Measurements from ENCODE around the gene THSD7A.

The THSD7A gene

DNA sequence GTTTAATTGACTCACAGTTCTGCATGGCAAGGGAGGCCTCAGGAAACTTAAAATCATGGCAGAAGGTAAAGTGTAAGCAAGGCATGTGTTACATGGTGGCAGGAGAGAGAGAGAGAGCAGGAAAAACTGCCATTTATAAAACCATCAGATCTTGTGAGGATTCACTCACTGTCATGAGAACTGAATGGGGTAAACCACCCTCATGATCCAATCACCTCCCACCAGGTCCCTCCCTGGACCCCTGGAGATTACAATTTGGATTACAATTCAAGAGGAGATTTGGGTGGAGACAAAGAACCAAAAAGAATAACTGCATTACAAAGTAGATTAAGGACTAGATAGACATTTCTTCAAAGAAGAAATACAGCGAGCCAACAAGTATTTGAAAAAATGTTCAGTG lies 324.1 kb downstream of the THSD7A start:
- no peak for DNase-seq (ENCODE audit: low spot score)

DNA sequence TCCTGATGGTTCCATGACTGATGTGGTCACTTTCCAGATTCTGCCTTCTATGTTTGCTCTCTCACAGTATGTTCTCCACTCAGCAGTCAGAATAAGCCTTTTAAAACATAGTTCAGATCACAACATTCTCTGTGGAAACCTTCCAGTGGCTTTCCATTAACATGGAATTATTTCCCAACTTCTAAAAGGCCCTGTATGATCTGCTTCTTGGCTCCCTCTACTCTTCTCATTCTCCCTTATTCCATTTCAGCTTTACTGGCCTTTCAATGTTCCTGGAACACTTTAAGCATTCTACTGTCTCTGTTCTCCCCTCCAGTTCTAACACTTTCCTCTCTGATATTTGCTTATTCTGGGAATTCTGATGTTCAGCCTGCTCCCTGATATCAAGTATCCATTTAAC lies 325.6 kb downstream of the THSD7A start:
- DNase-seq (ENCODE audit: low spot score): no peak

DNA sequence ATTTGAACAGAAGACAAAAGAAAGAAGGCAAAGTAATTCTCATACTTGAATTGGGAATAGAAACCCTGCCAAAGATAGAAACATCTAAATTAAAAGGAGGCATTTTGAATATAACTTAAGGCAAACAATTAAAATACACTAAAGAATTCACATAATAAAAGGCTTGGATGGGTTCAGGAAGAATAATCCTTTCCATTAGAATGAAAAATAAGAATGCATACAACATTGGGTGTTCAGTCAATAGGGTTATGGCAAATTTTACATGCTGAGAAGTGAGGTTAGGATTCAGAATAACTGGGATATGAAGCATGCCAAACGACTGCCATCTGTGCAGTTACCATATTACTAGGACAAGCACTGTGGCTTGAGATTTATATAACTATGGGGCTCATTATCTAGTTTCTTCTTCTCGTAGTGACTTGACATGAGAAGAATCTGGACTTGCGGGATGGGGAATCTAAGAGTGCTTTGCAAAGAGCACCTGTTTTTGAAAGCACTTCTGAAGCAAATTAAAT lies 326.5 kb downstream of the THSD7A start:
- DNase-seq (ENCODE audit: low spot score): no peak

DNA sequence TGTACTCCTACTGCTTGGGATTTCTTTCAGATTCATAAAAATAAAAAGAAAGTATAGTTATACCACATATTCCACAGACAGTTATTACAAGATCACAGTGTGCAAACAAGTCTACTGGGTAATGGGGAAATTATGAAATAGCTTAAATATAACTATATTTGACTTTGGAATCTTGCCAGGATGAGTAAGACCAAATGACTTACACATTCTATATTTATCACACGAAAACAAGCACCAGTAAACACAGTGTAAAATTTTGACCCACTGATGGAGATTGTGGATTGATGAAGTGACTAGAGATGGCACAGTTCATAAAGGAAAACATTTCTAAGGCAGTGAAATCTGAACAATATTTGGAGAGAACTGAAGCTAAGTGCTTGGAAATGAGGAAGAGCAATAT lies 339.7 kb downstream of the THSD7A start:
- DNase-seq (ENCODE audit: low spot score): no peak

DNA sequence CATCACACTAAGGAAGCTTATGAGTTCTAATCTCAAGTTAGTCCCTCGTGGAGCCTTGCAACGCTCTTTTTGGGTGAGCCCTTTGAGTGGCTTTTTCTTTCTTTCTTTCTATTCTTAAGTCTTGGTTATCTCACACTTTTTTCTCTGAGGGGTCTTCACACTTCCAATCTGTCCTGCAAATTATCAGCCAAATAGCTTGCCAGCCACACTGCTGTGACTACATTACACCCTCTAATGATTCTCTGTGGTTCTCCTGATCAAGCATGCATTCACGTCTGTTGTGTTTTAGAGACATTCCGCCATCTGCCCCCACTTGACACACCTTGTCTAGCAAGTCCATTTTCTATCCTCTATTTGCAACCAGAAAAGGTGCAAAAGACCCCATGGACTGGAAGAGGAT lies 340.2 kb downstream of the THSD7A start:
- DNase-seq (ENCODE audit: low spot score): no peak

DNA sequence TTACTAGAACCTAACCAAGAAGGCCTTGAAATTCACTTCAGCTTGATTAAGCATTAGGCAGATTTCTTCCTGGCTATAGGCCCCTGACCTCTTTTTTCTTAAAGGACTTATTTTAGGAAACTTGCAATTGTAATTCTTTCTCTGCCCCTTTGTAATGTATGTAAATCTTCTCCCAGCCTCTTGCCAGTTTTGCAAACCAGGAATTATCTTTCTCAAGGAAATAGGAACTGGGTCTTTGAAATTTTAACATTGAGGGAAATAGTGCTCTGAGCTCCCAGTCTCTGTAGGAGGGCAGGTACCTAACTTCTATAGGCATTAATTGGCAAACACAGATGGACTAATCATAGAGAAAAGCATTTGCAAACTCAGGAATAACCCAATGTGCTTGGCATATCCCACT lies 342.7 kb downstream of the THSD7A start:
- no peak for DNase-seq (ENCODE audit: low spot score)

DNA sequence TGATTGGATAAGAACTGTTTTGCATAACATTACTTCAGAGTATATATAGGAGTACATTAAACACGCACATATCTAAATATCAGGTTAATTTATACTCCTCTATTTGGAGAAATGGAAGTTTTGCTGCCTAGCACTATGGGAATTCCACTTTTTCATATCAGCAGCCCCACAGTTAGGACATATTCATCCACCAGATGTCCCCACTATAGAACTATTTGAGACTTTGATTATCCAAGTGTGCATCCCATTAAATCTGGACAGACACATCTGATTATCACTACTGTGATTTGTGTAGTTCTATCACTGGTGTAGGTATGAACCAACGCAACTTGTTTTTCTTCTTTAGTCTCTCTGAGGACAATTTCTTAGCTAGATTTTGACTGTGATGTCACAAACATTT lies 345.7 kb downstream of the THSD7A start:
- no peak for DNase-seq (ENCODE audit: low spot score)

DNA sequence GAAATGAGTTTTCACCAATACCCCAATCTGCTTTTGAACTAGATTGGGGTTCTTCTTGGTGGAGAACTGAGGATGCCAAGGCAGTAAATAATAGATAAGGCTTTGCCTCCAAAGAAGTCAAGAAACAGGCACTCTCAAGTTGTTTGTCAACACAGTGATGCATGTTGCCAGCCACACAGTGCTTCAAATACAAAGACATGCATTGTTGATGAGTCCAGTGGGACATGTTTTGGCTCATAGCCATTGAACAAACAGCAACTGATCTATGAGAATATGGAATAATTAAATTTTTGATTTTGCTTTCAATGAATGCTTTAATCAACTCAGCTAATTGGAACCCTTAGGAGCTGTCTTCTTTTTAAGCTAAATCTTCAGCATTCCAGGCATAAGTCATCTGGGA lies 346.4 kb downstream of the THSD7A start:
- no peak for DNase-seq (ENCODE audit: low spot score)

DNA sequence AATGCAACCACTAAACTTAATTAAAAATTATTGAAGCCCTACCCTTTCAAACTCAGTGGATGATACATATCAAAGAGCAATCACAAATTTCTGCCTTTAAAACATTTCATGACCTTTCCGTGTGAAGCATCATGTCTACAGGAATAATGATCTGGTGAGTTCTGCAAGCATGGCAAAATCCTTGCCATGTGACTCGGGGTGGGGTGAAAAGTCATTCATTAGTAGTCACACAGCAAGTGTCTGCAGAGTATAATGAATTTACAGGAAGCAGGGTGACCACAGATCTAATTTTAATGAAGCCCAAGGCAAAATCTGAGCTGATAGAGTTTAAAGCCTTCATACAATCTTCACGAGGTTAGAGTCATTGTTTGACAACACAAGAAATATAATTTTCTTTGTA lies 351.9 kb downstream of the THSD7A start:
- DNase-seq (ENCODE audit: low spot score): no peak

DNA sequence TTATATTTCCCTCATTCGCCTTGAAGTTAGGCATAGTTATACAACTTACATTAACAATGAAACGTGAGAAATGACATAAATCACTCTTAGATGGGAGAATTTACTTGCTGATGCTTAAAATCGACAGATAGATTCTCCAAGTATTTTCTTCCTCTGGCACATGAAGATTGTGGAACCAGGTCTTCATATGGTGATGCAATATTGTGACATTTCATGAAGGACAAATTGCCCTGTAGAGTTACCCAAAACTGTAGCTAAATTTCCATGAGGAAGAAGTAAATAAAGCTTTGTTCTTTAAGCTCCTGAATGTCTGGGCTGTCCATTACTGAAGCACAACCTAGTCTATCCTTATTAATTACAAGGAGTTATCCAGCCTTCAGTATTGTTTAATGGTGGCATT lies 353.1 kb downstream of the THSD7A start:
- DNase-seq (ENCODE audit: low spot score): no peak

DNA sequence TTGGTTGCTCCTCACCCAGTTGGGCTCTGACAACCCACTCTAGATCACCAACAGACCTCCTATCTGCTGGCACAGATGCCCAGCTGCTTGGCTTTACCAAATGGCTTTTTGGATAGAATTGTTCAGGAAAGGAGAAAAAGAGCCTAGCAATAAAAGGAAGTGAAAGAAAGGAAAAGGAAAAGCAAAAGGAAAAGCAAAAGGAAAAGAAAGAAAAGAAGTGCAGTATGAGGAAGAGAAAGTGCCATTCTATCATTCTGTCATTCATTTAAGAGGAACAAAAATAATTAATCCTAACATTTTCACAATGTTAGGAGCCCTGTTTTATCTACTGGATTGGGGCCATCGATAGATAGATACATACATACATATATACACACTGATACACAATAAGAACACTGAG lies 353.6 kb downstream of the THSD7A start:
- DNase-seq (ENCODE audit: low spot score): no peak

DNA sequence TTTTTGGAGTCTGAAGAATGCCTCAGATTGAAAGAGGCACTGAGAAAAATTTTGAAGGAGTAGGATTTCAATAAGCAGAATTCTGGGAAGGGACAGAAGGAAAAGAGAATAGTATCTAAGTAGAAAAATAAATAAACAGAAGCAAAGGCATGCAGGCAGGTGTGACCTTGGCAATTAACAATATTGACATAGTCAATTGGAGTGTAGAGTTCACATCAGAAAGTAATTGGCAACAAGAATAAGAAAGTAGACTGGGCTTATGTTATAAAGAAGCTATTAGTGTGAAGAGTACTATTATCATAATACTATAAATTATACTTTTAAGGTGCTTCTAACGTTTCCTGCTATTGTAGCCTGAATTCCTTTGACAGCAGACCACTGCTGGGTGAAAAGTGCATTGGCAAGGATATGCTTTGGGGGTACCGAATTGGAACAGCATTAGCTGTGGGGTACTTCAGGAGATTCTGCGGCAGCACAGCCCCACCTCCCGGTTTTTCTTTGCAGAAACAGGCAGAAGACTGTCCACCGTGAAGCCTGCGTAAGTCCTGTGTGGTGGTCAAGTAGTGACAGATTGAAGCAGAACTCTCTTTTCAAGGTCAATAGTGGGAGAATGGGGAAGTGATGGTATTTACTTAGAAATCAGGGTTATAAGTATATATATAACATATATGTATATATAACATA lies 357.0 kb downstream of the THSD7A start:
- DNase-seq (ENCODE audit: low spot score): no peak

DNA sequence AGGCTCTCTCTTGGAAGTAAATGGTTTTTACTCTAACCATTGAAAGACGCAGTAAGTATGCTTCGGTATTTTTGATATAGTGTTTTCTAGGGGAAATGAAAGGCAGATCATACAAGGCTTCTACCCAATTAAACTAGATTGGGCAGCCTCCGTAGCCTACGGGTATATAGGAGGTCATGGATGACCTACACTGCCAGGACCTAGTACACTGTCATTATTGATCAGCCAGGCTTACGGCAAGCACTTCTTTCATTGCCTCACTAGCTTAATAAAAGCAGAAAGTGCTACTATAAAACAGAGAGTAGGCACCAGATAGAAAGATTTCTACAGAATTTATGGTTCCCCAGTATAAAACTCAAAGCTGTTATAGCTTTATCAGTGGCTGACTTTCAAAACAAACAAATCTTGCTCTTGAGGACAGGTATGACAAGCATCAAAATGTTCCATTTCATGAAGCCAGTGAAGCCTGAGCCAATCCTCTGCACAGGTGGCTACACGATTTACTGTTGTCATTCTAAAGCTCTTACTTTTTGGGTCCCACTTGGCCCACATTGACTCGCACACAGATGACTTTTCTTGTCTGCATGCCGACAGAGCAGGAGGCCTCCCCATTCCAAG lies 358.1 kb downstream of the THSD7A start:
- no peak for DNase-seq (ENCODE audit: low spot score)

DNA sequence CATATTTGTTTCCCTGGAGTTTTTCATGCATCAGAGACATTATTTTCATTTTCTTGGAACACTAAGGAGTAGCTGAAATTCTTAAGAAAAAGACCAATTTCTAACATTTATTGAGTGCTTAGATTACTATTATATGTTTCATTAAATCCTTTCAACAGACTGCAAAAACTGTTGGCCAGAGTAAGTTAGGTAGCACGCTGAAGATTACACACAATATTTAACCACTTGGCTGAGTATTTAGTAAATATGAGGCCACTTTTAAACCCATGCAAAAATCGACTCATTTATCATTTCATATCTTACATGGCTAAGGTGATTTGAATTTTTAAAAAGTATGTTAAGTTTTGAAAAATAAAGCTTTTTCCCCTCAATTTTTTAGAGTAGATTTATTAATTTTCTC lies 358.8 kb downstream of the THSD7A start:
- DNase-seq (ENCODE audit: low spot score): no peak

DNA sequence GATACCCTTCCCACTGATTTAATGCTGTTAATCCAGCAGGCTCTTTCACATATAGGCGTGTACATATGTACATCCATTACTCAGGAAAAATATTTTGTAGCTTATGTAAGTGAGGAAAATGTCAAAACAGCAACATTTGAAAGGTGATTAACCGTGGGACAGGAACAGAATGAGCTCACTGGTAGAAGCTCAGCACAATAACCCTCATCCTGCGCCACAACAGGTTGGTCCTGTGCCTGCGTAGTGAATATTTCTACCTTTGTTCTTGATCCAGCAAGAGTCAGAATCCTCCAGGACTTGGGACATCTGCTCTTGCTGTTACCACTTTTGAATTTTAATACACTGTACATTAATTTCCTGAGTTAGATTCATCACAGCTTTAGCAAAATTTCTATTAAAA lies 359.4 kb downstream of the THSD7A start:
- DNase-seq (ENCODE audit: low spot score): no peak

DNA sequence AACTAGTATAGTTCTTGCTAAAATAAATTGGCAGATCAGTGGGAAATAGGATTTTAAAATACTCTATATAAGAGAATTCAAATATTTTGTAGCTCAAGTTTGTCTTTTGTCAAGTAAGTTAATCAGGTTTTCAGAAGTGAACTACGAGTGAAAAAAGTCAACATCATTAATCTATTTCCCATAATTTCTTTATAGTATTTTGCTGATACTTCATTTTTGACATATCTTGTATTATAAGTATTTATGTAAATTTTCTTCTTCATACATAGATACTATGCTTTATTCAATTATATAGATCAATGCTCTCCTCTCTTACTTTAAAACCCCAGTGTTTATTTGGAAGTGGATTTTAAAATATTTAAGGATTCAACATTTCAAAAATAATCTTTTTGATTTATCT lies 360.7 kb downstream of the THSD7A start:
- DNase-seq (ENCODE audit: low spot score): no peak

DNA sequence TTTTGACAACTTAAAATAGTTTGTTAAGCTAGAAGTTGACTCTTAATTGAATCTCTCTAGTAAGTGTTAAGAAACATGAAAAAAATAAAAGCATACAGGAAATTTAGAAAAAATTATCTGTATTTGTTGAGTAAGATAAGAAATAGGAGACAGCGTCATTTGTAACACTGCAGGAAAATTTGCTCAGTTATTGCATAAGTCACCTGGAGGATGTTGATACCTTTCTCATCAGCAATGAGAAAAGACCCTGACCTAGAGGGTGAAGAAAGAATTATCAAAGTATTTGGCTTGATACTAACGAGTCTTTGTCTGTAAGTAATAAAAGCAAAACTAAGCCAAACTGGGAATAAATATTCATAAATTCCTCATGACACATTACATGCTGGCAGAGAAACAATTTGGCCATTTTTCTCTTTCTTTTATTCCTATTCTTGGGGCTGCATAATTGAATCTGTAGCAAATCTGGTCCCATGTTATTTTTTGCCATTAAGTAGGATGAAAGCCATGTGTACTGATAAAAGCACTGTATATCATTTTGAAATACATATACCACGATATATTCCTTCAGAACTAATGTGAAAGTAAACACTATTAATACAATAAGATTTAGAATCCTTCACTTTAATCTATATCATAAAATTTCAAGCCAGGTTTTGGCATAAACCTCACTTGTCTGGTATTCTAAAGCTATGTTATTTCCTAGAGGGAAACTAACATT lies 362.8 kb downstream of the THSD7A start:
- no peak for DNase-seq (ENCODE audit: low spot score)

DNA sequence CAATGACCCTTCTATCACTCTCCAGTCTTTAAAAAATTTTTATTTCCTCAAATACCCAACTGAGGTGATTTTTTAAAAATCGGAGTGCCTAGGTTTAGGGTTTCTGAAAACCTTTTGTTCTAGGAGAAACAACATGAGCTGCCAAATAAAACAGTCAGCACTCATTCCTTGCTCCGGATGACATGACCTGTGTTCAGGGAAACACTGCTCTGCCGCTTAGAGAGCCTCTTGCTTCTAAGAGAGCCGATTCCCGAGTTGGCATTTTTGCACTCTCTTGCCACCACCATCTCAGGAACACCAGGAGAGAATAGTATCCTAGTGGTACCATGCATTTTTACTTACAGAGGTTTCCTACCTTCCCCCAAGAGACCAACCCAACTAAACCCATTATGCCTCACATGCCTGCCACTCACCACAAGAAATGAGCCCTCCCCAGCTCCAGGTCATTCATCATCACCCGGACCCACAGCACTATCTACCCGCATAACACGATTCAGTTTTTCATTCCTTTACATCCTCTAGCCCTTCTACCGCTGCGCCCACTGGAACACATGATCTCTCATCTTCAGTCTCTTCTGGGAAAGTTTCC lies 365.4 kb downstream of the THSD7A start:
- DNase-seq (ENCODE audit: low spot score): no peak

DNA sequence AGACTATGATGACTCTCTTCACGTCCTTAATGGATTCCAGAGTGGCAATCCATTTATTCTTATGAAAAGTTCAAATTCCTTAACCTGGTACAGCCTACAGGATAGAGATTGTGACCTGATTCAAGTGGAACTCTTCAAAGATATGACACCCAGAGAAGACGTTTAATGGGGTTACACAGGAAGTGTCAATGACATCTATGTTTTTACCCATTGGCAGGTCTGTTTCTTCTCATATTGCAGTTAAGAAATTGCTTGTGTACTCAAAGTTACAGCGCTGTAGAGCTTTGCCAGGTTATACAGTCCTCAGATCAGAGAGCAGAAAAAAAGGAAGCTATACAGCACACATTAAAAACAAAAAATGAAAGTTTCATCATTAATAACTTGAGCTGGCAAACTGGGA lies 367.4 kb downstream of the THSD7A start:
- DNase-seq (ENCODE audit: low spot score): no peak

DNA sequence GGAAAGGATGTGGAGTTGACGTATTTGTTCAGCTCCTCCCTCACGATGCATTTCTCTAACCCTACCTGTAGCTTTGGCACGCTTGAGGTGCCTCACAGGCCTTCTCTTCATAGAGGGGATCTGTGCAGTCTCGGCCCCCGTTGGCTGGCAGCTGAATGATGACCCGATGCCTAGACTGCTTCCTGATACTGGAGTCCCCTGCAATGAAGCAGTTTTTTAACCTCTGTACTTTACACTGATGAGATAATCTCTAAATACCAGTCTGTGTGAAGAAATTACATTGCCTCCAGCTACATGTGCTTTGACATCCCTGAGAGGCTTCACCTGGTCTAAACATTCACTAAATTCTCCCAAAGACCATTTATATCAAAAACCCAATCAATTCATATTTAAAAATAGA lies 370.1 kb downstream of the THSD7A start:
- no peak for DNase-seq (ENCODE audit: low spot score)

DNA sequence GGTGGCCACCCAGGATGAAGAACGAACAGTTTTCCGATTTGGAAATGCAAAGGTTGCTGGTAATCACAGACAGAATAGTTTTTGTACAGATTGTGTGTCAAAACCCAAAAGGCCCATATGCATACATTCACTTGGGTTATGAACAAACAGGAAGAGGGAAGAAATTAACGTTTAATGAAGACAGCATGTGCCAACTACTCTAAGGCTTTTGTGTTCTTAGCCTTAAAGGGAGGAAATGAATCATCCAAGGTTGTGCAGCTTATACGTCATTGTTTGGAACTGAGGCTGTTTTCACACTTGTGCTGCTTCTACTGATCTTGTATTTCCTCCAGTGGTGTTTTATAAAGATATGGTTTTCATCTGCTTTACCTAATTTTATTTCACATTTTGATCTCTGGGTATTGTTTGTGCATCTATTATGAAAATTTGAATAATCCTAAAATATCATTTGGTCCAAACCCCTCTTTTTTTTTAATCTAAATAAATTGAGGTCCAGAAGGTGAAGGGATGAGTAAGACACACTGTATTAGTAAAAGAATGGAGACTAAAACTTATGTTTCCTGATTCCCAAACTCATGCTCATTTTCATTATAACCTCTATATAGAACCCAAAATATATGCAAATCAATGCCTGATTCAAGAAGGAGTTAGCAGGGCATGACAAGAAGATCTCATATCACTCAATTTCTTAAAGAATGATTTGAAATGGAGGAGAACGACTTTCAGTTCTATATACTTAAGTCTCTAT lies 373.1 kb downstream of the THSD7A start:
- DNase-seq (ENCODE audit: low spot score): peak; percentile 11

DNA sequence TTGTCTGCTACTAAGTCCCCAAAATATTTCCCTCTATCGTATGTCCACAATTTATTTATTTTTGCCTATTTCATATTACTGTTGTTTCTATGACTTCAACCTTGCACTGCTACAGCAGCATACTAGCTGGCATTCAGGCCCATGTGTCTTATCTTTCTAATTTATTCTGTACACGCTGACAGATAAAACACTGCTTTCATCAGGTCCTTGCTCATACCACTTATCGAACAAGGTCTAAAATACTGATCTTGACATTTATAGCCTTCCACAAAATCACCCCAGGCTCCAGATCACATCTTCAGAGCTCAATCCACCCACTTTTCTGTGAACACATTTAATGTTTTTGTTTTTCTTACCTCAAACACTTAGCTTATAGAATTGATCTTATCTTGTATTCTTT lies 374.6 kb downstream of the THSD7A start:
- no peak for DNase-seq (ENCODE audit: low spot score)

Data from AG20443 (cell line).